ENCODE results near the gene ZNF331. TPM values are rescaled to one million over a fixed set of nuclear protein-coding genes. Genes with fewer than 3 reads are reported as not detected.

Gene ZNF331
- total and polyA plus RNA-seq, 2 experiments from 2014 or later, result 12.3 to 15.6 TPM

DNA sequence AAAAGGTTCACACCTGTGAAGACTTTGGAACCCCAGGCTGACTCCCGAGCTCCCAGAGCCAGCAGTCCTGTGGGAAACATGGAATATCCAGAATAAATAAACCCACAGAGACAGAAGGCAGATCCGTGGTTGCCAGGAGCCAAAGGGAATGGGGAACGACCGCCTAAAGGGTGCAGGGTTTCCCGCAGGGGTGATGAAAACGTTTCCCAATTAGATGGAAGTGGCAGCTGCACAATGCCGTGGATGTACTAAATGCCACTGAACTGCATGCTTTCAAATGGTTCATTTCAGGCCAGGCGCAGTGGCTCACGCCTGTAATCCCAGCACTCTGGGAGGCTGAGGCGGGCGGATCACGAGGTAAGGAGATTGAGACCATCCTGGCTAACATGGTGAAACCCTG is 70.4 kb downstream of the ZNF331 start:
- Histone ChIP-seq H3K79me2 (no peaks in the 10 kb centered on the region), H3K27me3 (no peaks in the 10 kb centered on the region), H3K36me3 (replicated peaks; ENCODE audit: insufficient read depth, low read depth) (no peaks in the 10 kb centered on the region), H3K4me2 (no peak overlapping the region), H3K4me1 (ENCODE audit: insufficient read depth) (peaks cover 3% of the 10 kb centered on the region), H2AFZ (no peak overlapping the region), H3K4me3 (no peak overlapping the region), H3K27ac (no peak overlapping the region), H4K20me1 (ENCODE audit: insufficient read depth, poor library complexity, severe bottlenecking) (no peaks in the 10 kb centered on the region), H3K9me3 (ENCODE audit: low read depth) (no peaks in the 10 kb centered on the region), H3K9me2 (replicated peaks; ENCODE audit: insufficient read depth) (no peaks in the 10 kb centered on the region)
- WGBS (ENCODE audit: low lambda C conversion rate, missing lambda C conversion rate), result 94% methylated on average over 12 of the region's 12 CpGs
- TF ChIP-seq, protein P1, sequence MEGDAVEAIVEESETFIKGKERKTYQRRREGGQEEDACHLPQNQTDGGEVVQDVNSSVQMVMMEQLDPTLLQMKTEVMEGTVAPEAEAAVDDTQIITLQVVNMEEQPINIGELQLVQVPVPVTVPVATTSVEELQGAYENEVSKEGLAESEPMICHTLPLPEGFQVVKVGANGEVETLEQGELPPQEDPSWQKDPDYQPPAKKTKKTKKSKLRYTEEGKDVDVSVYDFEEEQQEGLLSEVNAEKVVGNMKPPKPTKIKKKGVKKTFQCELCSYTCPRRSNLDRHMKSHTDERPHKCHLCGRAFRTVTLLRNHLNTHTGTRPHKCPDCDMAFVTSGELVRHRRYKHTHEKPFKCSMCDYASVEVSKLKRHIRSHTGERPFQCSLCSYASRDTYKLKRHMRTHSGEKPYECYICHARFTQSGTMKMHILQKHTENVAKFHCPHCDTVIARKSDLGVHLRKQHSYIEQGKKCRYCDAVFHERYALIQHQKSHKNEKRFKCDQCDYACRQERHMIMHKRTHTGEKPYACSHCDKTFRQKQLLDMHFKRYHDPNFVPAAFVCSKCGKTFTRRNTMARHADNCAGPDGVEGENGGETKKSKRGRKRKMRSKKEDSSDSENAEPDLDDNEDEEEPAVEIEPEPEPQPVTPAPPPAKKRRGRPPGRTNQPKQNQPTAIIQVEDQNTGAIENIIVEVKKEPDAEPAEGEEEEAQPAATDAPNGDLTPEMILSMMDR (IDR thresholded peaks at IDR 0.05; ENCODE audit: poor library complexity), result no peak
- TF ChIP-seq EZH2phosphoT487 (IDR thresholded peaks at IDR 0.05; ENCODE audit: low read depth, severe bottlenecking, unreplicated experiment) (no peak), EZH2 (IDR thresholded peaks at IDR 0.05; ENCODE audit: borderline replicate concordance) (no peak)
- no peak for DNase-seq (ENCODE audit: low spot score)

DNA sequence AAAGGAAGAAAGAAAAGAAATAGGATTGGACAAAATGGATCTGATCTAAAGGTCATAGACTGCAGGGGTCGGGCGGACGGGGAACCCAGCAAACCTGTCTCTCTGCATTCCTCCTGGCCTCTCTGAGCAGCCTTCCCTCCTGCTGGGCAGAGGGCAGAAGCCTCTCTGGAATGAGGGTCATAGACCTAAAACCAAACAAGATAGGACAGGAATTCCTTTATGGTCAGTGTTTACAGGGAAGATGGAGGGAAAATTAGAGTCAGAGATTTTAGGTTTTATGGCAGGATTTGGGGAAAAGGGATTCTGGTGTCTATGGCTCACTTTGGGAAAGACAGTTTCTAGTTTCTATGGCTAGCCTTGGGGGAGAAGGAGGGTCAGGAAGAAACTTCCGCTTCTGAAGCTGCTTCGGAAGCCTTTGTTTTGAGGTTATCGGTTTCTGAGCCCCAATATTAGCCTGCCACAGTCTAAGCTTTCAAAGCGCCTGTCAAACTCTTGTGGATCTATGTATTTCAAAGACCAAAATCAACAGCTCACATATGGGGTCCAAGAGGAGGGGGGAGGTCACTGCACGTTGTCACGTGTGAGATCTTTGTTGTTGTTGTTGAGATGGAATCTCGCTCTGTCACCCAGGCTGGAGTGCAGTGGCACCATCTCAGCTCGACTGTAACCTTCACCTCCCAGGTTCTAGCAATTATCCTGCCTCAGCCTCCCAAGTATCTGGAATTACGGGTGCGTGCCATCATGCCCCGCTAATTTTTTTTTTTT is 75.0 kb downstream of the ZNF331 start:
- no peaks in the 10 kb centered on the region for H4K20me1 ChIP-seq (ENCODE audit: insufficient read depth, poor library complexity, severe bottlenecking)
- TF ChIP-seq, protein P1 (IDR thresholded peaks at IDR 0.05; ENCODE audit: poor library complexity), result no peak
- TF ChIP-seq EZH2 (IDR thresholded peaks at IDR 0.05; ENCODE audit: borderline replicate concordance), result no peak
- no peak for TF ChIP-seq EZH2phosphoT487 (IDR thresholded peaks at IDR 0.05; ENCODE audit: low read depth, severe bottlenecking, unreplicated experiment)
- WGBS (ENCODE audit: low lambda C conversion rate, missing lambda C conversion rate), result 38% methylated on average over 14 of the region's 14 CpGs
- no peaks in the 10 kb centered on the region for H3K79me2 ChIP-seq
- peak overlapping the region; percentile 53 for H3K4me2 ChIP-seq
- peak overlapping the region; percentile 70 for H2AFZ ChIP-seq
- peaks cover 3% of the 10 kb centered on the region for H3K4me1 ChIP-seq (ENCODE audit: insufficient read depth)
- no peaks in the 10 kb centered on the region for H3K9me3 ChIP-seq (ENCODE audit: low read depth)
- H3K4me3 ChIP-seq, result no peak overlapping the region
- H3K27ac ChIP-seq, result peak overlapping the region; percentile 73
- peak; percentile 35 for DNase-seq (ENCODE audit: low spot score)
- H3K27me3 ChIP-seq, result no peaks in the 10 kb centered on the region
- no peaks in the 10 kb centered on the region for H3K9me2 ChIP-seq (replicated peaks; ENCODE audit: insufficient read depth)
- no peaks in the 10 kb centered on the region for H3K36me3 ChIP-seq (replicated peaks; ENCODE audit: insufficient read depth, low read depth)

DNA sequence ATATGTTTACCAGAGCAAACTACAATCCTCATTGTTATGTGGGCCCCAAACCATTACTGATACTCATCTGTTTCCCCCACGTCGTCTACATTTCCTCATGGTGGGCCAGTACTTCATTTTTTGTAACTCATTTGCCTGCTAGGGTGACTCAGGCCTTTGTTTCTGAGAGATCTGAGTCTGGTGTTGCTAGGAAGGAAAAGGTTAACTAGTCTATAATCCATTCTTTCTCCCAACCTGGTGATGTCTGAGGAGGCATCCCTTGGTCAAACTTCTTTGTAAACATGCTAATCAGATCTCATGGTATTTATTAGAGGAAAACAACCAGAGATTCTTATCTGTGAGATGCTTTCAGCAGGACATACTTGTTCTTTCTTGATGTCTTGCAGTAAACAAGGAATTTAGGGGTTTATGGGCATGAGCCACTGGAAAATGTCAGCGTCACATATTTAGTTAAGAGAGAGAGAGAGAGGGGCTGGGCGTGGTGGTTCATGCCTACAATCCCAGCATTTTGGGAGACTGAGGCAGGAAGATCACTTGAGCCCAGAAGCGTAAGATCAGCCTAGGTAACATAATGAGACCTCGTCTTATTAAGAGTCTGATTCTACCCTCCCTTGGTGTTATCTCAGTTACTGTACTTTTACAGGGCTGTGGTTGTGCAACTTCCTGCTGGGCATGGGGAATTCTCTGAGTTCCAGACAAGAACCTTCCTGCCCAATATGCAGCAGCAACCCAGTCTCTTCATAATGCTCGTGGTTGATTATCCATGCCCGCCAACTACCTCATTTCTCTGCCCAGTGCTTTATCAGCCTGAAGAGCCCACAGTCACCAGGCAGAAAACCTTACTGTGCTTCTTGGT is 84.2 kb downstream of the ZNF331 start:
- Histone ChIP-seq H3K4me2 (peak overlapping the region; percentile 45), H3K27ac (peak overlapping the region; percentile 69), H3K36me3 (replicated peaks; ENCODE audit: insufficient read depth, low read depth) (no peaks in the 10 kb centered on the region), H3K27me3 (no peaks in the 10 kb centered on the region), H3K9me2 (replicated peaks; ENCODE audit: insufficient read depth) (no peaks in the 10 kb centered on the region), H3K4me1 (ENCODE audit: insufficient read depth) (peaks cover 15% of the 10 kb centered on the region), H3K9me3 (ENCODE audit: low read depth) (no peaks in the 10 kb centered on the region), H4K20me1 (ENCODE audit: insufficient read depth, poor library complexity, severe bottlenecking) (no peaks in the 10 kb centered on the region), H3K4me3 (no peak overlapping the region), H2AFZ (peak overlapping the region; percentile 19), H3K79me2 (no peaks in the 10 kb centered on the region)
- DNase-seq (ENCODE audit: low spot score), result peak; percentile 34
- WGBS (ENCODE audit: low lambda C conversion rate, missing lambda C conversion rate), result 27% methylated on average over 8 of the region's 8 CpGs
- TF ChIP-seq EZH2phosphoT487 (IDR thresholded peaks at IDR 0.05; ENCODE audit: low read depth, severe bottlenecking, unreplicated experiment) (no peak), EZH2 (IDR thresholded peaks at IDR 0.05; ENCODE audit: borderline replicate concordance) (no peak)
- TF ChIP-seq, protein P1 (IDR thresholded peaks at IDR 0.05; ENCODE audit: poor library complexity), result no peak
